D721Med (cell line): Measurements from ENCODE around the gene AMPD3.

Experiments used
- DNase-seq: peaks from one replicate; pipeline ENCODE4 v3.0.0; 2011; ENCODE audit warnings: low spot score; ENCODE audit not compliant: insufficient read length
- FAIRE-seq: peaks from 2 replicates; lab custom pipeline; 2011; peaks lifted over from hg19 to GRCh38; lab: Jason Lieb, UNC
- CTCF ChIP-seq: IDR thresholded peaks from 2 replicates; pipeline ENCODE4 v1.5.1; 2012; ENCODE audit warnings: mild to moderate bottlenecking, control low read depth; ENCODE audit not compliant: insufficient read depth; ENCODE audit errors: missing control alignments

Gene AMPD3

GRCh38 chr11:10538924-10539323 is 83.9 kb downstream of the AMPD3 start:
- TF ChIP-seq CTCF: no peak
- DNase-seq (no peak), FAIRE-seq (no peak)

- FAIRE-seq (no peak), DNase-seq (no peak)
- no peak for TF ChIP-seq CTCF
Measured at GRCh38 chr11:10539339-10539738, 84.3 kb downstream of the AMPD3 start.

DNA sequence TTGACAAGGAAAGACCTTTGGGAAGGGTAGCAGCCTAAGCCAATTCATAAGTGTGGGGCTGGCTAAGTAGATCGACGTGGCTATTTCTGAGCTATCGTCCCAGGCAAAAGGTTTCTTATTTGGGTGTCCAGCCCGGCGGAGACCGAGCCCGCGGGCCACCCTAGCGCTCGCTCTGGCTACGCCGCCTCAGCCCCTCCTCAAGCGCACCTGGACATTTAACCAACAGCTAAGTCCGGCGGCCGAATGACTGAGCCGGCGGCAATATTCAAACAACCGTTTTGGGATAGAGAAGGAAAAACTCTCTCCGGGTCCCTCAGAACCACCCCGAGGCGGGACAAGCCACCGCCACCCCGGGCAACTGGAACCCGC is 85.5 kb downstream of the AMPD3 start:
- no peak for TF ChIP-seq CTCF
- no peak for DNase-seq
- FAIRE-seq: no peak

DNA sequence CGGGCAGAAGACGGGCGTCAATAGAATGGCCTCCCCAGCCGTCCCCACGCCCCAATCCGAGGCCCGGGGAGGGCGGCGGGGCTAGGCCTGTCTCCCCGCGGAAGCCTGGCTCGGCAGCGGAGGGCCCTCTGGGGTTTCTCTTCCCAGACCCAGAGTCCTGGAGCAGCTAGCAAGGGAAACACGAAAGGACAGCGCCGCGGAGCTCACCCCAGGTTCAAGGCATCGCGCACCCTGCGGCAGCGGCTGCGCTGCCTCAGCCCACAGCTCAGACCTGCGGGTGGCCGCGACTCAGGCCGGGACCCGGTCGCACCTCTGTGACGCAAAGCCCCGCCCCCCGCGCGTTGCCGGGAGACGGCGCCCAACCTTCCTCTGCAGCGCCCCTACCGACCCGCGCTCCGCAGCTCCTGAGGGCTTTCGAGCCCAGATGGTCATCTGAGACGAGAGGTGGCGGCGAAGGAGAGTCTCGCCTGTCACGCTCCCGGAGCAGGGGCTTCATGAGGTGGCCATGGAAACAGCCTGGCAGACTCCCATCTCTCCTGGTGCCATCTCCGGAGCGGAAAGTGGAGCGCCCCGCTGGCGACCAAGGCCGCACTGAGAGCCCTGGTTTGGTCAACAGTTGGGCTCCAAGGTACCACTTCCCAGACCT is 86.0 kb downstream of the AMPD3 start, which contains the start of gene RNF141:
Gene RNF141 (minus strand): TSS at position 273 of the 646 bp plus-strand sequence. CDS start 7,029 bp downstream, outside the sequence.
- DNase-seq (peak; percentile 51), FAIRE-seq (no peak)
- TF ChIP-seq CTCF: peak; percentile 69

GRCh38 chr11:10541561-10541930 is 86.5 kb downstream of the AMPD3 start:
- TF ChIP-seq CTCF: no peak
- FAIRE-seq: no peak
- DNase-seq: no peak

DNA sequence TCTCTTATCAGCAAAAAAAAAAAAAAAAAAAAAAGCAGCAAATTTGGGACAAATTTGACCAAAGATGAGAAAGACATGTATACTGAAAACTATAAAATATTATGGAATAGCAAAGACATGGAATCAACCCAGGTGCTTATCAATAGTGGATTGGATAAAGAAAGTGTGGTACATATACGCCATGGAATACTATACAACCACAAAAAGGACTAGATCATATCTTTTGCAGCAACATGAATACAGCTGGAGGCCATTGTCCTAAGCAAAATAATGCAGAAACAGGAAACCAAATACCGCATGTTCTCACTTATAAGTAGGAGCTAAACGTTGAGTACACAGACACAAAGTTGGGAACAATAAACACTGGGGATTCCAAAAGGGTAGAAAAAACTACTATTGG is 87.7 kb downstream of the AMPD3 start:
- no peak for DNase-seq
- TF ChIP-seq CTCF: no peak
- no peak for FAIRE-seq

GRCh38 chr11:10543782-10544181 is 88.7 kb downstream of the AMPD3 start:
- no peak for TF ChIP-seq CTCF
- DNase-seq (no peak), FAIRE-seq (no peak)
